HG02938 (cell line): ENCODE measurements around the gene NRG2.

Source experiments
- ATAC-seq: cut with Tn5 transposase; IDR thresholded peaks from one replicate; pipeline ENCODE4 v1.9.1; 2021; ENCODE audit warnings: mild to moderate bottlenecking, moderate library complexity; ENCODE audit not compliant: unreplicated experiment

NRG2 gene

GRCh38 chr5:139820606-139821005 is 222.5 kb downstream of the NRG2 start:
- ATAC-seq, result no peak

GRCh38 chr5:139820130-139820529 is 223.0 kb downstream of the NRG2 start:
- no peak for ATAC-seq

- ATAC-seq, result no peak
These were observed 225.1 kb downstream of the NRG2 start for GRCh38 chr5:139817970-139818369.

GRCh38 chr5:139817362-139817761 is 225.7 kb downstream of the NRG2 start:
- ATAC-seq, result no peak

- ATAC-seq, result no peak
These were observed 226.5 kb downstream of the NRG2 start for GRCh38 chr5:139816566-139816965.

- ATAC-seq, result no peak
These were observed 228.3 kb downstream of the NRG2 start for GRCh38 chr5:139814704-139815280.

- ATAC-seq, result no peak
These were observed 228.9 kb downstream of the NRG2 start for GRCh38 chr5:139814191-139814601.

- ATAC-seq, result no peak
These were observed 230.0 kb downstream of the NRG2 start for GRCh38 chr5:139812836-139813805.

GRCh38 chr5:139812323-139812722 is 230.8 kb downstream of the NRG2 start:
- no peak for ATAC-seq

- no peak for ATAC-seq
These were observed 231.9 kb downstream of the NRG2 start for GRCh38 chr5:139811274-139811607.

GRCh38 chr5:139810341-139811273 is 232.5 kb downstream of the NRG2 start:
- ATAC-seq, result no peak

GRCh38 chr5:139809331-139809810 is 233.7 kb downstream of the NRG2 start:
- ATAC-seq, result no peak

- ATAC-seq, result no peak
These were observed 234.4 kb downstream of the NRG2 start for GRCh38 chr5:139808481-139809330.

GRCh38 chr5:139807647-139808030 is 235.5 kb downstream of the NRG2 start:
- ATAC-seq, result no peak

GRCh38 chr5:139806726-139807646 is 236.1 kb downstream of the NRG2 start:
- ATAC-seq, result no peak

GRCh38 chr5:139806111-139806510 is 237.0 kb downstream of the NRG2 start:
- ATAC-seq, result no peak

- ATAC-seq, result no peak
These were observed 237.6 kb downstream of the NRG2 start for GRCh38 chr5:139805545-139805944.

GRCh38 chr5:139804800-139805397 is 238.2 kb downstream of the NRG2 start:
- ATAC-seq, result no peak

- ATAC-seq, result no peak
These were observed 239.1 kb downstream of the NRG2 start for GRCh38 chr5:139803978-139804377.
